Measurements from ENCODE around the gene KRTAP10-1. TPM values are rescaled to one million over a fixed set of nuclear protein-coding genes. Genes with fewer than 3 reads are reported as not detected.
"Not testable (repeated sequence)": the region's sequence is repeated elsewhere in the genome, so short reads cannot be mapped to it uniquely, and the experiment has no call there.

KRTAP10-1 gene
- total RNA-seq, 2 donors from 2014 or later = not detected

- intact Hi-C loops (cut with DNase I) = loop anchor here (5.0 kb wide), 1 partner anchor 287 kb away; no protein-coding TSS in a partner anchor
- no peaks in the 10 kb centered on the region for H3K9me3 ChIP-seq
- H3K27me3 ChIP-seq = no peaks in the 10 kb centered on the region
- DNase-seq = no peak
- H3K4me3 ChIP-seq = no peak overlapping the region
- TF ChIP-seq, protein P1, sequence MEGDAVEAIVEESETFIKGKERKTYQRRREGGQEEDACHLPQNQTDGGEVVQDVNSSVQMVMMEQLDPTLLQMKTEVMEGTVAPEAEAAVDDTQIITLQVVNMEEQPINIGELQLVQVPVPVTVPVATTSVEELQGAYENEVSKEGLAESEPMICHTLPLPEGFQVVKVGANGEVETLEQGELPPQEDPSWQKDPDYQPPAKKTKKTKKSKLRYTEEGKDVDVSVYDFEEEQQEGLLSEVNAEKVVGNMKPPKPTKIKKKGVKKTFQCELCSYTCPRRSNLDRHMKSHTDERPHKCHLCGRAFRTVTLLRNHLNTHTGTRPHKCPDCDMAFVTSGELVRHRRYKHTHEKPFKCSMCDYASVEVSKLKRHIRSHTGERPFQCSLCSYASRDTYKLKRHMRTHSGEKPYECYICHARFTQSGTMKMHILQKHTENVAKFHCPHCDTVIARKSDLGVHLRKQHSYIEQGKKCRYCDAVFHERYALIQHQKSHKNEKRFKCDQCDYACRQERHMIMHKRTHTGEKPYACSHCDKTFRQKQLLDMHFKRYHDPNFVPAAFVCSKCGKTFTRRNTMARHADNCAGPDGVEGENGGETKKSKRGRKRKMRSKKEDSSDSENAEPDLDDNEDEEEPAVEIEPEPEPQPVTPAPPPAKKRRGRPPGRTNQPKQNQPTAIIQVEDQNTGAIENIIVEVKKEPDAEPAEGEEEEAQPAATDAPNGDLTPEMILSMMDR (IDR thresholded peaks at IDR 0.05) = no peak
- H3K9ac ChIP-seq (ENCODE audit: low read depth in 2 of 2, low read length in 2 of 2) = no peak overlapping the region
- no peaks in the 10 kb centered on the region for H3K36me3 ChIP-seq
- no peak overlapping the region for H3K27ac ChIP-seq
- H3K4me1 ChIP-seq = no peaks in the 10 kb centered on the region
Observed at GRCh38 chr21:44505673-44506278, 34.2 kb downstream of the KRTAP10-1 start.

DNA sequence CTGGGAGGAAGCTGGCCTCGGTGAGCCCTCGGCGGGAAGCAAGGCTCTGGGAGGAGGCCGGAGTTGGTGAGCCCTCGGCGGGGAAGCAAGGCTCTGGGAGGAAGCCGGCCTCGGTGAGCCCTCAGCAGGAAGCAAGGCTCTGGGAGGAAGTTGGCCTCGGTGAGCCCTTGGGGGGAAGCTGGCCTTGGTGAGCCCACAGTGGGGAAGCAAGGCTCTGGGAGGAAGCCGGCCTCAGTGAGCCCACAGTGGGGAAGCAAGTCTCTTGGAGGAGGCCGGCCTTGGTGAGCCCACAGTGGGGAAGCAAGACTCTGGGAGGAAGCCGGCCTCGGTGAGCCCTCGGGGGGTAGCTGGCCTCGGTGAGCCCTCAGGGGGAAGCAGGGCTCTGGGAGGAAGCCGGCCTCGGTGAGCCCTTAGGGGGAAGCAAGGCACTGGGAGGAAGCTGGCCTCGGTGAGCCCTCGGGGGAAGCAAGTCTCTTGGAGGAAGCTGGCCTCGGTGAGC is 36.0 kb downstream of the KRTAP10-1 start:
- intact Hi-C loops (cut with DNase I) = no loop called here
- Histone ChIP-seq H3K4me1 (no peaks in the 10 kb centered on the region), H3K9ac (ENCODE audit: low read depth in 2 of 2, low read length in 2 of 2) (no peak overlapping the region), H3K9me3 (no peaks in the 10 kb centered on the region), H3K27me3 (no peaks in the 10 kb centered on the region), H3K4me3 (no peak overlapping the region), H3K27ac (no peak overlapping the region), H3K36me3 (no peaks in the 10 kb centered on the region)
- no peak for DNase-seq
- TF ChIP-seq, protein P1 (IDR thresholded peaks at IDR 0.05) = no peak

DNA sequence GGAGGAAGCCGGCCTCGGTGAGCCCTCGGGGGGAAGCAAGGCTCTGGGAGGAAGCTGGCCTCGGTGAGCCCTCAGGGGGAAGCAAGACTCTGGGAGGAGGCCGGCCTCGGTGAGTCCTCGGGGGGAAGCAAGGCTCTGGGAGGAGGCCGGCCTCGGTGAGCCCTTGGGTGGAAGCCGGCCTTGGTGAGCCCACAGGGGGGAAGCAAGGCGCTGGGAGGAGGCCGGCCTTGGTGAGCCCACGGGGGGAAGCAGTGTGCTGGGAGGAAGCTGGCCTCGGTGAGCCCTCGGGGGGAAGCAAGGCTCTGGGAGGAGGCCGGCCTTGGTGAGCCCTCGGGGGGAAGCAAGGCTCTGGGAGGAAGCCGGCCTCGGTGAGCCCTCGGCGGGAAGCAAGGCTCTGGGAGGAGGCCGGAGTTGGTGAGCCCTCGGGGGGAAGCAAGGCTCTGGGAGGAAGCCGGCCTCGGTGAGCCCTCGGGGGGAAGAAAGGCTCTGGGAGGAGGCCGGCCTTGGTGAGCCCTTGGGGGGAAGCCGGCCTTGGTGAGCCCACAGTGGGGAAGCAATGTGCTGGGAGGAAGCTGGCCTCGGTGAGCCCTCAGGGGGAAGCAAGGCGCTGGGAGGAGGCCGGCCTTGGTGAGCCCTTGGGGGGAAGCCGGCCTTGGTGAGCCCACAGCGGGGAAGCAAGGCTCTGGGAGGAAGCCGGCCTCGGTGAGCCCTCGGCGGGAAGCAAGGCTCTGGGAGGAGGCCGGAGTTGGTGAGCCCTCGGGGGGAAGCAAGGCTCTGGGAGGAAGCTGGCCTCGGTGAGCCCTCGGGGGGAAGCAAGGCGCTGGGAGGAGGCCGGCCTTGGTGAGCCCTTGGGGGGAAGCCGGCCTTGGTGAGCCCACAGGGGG is 36.7 kb downstream of the KRTAP10-1 start:
- H3K27me3 ChIP-seq; intact Hi-C loops (cut with DNase I); H3K27ac ChIP-seq; H3K36me3 ChIP-seq; DNase-seq; H3K9me3 ChIP-seq; H3K9ac ChIP-seq (ENCODE audit: low read depth in 2 of 2, low read length in 2 of 2); H3K4me3 ChIP-seq; H3K4me1 ChIP-seq: not testable (repeated sequence)

DNA sequence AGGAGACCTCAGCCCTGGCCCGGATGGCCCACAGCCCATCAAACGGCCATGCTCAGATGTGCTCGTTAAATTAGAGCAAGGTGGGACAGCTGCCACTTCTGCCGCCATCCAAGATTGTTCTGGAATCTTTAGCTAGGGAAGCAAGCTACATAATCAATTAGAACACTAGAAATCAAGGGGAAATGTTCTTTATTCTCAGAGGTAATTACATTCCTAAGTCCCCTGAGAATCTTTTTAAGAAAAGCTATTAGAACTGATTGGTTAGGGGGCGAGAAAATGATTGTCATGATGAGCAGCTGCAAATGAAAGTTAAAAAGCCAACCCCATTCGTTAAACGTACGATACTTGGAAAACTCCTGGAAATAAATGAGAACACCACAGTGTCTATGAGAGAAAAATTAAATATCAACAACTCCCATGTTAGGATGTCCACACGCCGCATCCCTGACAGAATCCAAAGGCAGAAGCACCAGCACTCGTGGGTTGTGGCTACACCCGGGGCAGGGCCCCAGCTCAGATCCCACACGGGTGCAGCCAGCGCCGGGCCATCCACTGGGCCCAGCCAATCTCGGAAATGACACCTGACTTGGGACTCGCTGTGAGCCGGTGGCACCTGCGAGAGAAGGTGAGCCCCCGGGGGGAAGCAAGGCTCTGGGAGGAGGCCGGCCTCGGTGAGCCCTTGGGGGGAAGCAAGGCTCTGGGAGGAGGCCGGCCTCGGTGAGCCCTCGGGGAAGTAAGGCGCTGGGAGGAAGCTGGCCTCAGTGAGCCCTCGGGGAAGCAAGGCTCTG is 37.6 kb downstream of the KRTAP10-1 start:
- no peaks in the 10 kb centered on the region for H3K36me3 ChIP-seq
- no peak overlapping the region for H3K9ac ChIP-seq (ENCODE audit: low read depth in 2 of 2, low read length in 2 of 2)
- H3K9me3 ChIP-seq = no peaks in the 10 kb centered on the region
- H3K4me1 ChIP-seq = no peaks in the 10 kb centered on the region
- TF ChIP-seq, protein P1 (IDR thresholded peaks at IDR 0.05) = no peak
- no peak for DNase-seq
- intact Hi-C loops (cut with DNase I) = no loop called here
- H3K27me3 ChIP-seq = no peaks in the 10 kb centered on the region
- H3K27ac ChIP-seq = no peak overlapping the region
- no peak overlapping the region for H3K4me3 ChIP-seq

GRCh38 chr21:44500111-44500510 is 39.9 kb downstream of the KRTAP10-1 start:
- Histone ChIP-seq H3K27ac (no peak overlapping the region), H3K27me3 (no peaks in the 10 kb centered on the region), H3K4me3 (no peak overlapping the region), H3K4me1 (no peaks in the 10 kb centered on the region), H3K9me3 (no peaks in the 10 kb centered on the region), H3K9ac (ENCODE audit: low read depth in 2 of 2, low read length in 2 of 2) (no peak overlapping the region), H3K36me3 (no peaks in the 10 kb centered on the region)
- TF ChIP-seq, protein P1 (IDR thresholded peaks at IDR 0.05) = no peak
- intact Hi-C loops (cut with DNase I) = no loop called here
- DNase-seq = no peak

All from colonic mucosa (tissue), 4 donors.